PC-9 (cell line): ENCODE data around the gene TP53BP2.

Experiments
- CTCF ChIP-seq: fragments of 200-600 bp; sonication (generic); conservative IDR thresholded peaks from 2 replicates; pipeline ENCODE4 v1.6.1; 2017; ENCODE audit warnings: mixed run types, antibody characterized with exemption, mild to moderate bottlenecking, moderate library complexity
- EZH2 ChIP-seq: fragments of 200-600 bp; sonication (generic); IDR thresholded peaks from 2 replicates; pipeline ENCODE4 v1.8.0; 2017; ENCODE audit warnings: antibody characterized with exemption, low read depth

DNA sequence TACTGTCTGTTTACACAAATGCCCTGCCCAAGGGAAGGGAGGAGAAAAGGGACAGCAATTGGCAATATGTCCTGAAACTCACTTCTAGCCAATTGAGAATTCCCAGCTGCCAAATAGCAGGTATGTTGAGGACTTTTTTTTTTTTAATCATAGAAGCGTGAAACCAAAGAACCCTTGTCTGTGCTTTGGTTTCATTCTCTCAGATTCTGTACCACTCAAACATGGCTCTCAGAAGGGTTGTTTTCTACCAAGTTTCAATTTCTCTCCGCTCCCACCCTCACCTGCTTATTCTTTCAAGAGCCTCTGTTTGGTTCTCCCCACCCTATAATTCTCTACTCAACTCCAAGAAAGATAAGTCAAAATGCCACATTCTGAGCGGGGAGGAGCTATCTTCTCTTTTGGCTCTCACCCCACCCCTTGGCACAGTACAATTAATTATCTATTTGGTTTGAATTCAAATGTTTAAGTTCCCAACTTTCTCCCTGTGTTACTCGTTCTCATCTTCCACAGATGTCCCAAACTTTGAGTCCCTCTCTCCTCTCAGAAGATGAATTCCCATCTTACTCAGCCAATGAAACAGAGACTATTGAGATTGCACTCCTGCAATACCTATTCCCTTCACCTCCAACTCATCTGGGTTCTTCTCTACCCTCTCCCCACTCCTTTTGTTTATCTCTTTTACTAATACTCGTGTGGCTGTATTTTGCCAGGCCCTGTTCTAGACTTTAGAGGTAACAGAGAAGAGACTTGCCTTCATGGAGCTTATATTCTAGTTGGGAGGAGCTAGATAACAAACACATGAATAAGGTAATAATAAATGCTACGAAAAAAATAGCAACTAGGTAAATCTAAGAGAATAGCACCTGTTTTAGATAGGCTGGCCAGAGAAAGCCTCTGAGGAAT lies 3.9 kb upstream of the TP53BP2 start:
- TF ChIP-seq CTCF (no peak), EZH2 (no peak)
